ENCODE data around the gene PELI2.

The PELI2 gene

DNA sequence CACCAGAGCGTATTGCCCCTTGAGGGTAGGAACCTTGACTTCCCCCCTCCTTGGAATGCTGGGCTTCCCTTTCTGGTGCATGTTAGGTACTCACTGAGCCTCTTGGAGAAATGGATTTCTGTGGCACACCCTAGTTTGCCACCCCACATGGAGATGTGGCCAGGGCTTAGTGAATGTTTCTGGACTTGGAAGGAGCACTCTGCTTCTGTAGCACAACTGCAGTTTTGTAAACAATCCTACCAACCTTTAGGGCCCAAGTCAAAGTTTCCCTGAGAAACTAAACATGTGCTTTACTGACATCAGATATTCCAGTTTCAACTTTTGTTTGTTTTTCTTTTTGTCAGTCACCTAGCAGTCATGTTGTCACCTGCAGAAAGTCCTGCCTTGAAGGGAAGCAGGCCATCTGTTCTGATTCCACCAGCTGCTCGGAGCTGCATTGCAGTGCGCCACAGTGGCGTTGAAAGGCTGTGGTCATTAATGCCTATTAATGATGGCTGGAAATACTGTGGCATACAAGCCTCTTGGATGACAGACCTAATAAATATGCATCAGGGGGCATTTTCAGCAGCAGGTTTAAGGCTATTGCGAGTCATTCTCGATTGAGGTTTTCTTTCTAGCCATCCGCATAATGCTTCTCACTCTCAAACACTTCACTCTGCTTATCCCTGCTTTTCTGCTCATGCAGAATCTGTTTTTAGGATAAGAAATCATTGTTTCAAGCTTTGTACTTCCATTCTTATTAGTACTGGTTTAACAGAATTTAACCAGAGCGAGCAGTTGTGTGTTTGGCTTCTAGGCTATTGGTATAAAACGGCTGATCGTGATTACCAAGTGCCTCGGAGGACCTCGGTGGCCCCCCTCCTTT, 7.8 kb downstream of the PELI2 start:
- POLR2A ChIA-PET: no interaction called here
- H3K27ac ChIP-seq (ENCODE audit: extremely low read depth, low read depth, low read length): no peak overlapping the region
- H3K4me1 ChIP-seq (ENCODE audit: control insufficient read depth, insufficient read depth, low read length): peaks cover 44% of the 10 kb centered on the region
- no peaks in the 10 kb centered on the region for H3K36me3 ChIP-seq (ENCODE audit: control insufficient read depth in 2 of 2, insufficient read depth in 1 of 2, low read length in 2 of 2)
- no peaks in the 10 kb centered on the region for H3K9me3 ChIP-seq (ENCODE audit: control insufficient read depth, insufficient read depth, low read depth, low read length)
- no peak overlapping the region for H3K4me3 ChIP-seq (ENCODE audit: low read depth, low read length)
- no peak for TF ChIP-seq ZNF157 (tag by site-specific recombination; IDR thresholded peaks at IDR 0.05)
- TF ChIP-seq, protein P1, sequence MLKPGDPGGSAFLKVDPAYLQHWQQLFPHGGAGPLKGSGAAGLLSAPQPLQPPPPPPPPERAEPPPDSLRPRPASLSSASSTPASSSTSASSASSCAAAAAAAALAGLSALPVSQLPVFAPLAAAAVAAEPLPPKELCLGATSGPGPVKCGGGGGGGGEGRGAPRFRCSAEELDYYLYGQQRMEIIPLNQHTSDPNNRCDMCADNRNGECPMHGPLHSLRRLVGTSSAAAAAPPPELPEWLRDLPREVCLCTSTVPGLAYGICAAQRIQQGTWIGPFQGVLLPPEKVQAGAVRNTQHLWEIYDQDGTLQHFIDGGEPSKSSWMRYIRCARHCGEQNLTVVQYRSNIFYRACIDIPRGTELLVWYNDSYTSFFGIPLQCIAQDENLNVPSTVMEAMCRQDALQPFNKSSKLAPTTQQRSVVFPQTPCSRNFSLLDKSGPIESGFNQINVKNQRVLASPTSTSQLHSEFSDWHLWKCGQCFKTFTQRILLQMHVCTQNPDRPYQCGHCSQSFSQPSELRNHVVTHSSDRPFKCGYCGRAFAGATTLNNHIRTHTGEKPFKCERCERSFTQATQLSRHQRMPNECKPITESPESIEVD (tag by site-specific recombination; IDR thresholded peaks at IDR 0.05): peak; percentile 18; the same call in 1 of the 2 replicates
- CTCF ChIA-PET: no interaction called here

DNA sequence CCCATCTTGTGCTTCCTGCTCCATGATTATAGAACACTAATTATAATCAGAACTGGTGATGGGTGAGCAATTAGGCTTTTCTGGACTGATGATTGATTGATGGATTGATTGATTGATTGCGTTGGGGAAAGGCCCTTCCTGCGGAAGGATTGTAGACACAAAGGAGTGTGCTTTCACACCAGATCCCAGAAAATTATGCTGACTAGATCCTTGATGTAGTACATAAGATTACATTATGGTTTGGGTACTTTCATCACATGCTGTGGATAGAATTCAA, 8.4 kb downstream of the PELI2 start:
- Histone ChIP-seq H3K36me3 (ENCODE audit: control insufficient read depth in 2 of 2, insufficient read depth in 1 of 2, low read length in 2 of 2) (no peaks in the 10 kb centered on the region), H3K9me3 (ENCODE audit: control insufficient read depth, insufficient read depth, low read depth, low read length) (no peaks in the 10 kb centered on the region), H3K27ac (ENCODE audit: extremely low read depth, low read depth, low read length) (no peak overlapping the region), H3K4me3 (ENCODE audit: low read depth, low read length) (no peak overlapping the region), H3K4me1 (ENCODE audit: control insufficient read depth, insufficient read depth, low read length) (peaks cover 49% of the 10 kb centered on the region)
- ChIA-PET POLR2A (no interaction called here), CTCF (no interaction called here)
- no peak for TF ChIP-seq ZNF292 (tag by site-specific recombination; IDR thresholded peaks at IDR 0.05; ENCODE audit: borderline replicate concordance, low read depth)
- TF ChIP-seq ZNF23 (tag by site-specific recombination; IDR thresholded peaks at IDR 0.05; ENCODE audit: borderline replicate concordance): no peak
- no peak for TF ChIP-seq ZSCAN30 (tag by site-specific recombination; IDR thresholded peaks at IDR 0.05)
- no peak for TF ChIP-seq ZNF140 (tag by site-specific recombination; IDR thresholded peaks at IDR 0.05)
- no peak for TF ChIP-seq ZNF768 (tag by site-specific recombination; IDR thresholded peaks at IDR 0.05)
- no peak for TF ChIP-seq PRDM1 (tag by site-specific recombination; IDR thresholded peaks at IDR 0.05)
- no peak for TF ChIP-seq ZNF792 (tag by site-specific recombination; IDR thresholded peaks at IDR 0.05)
- TF ChIP-seq ZNF112 (tag by site-specific recombination; IDR thresholded peaks at IDR 0.05): no peak
- TF ChIP-seq ZNF561 (tag by site-specific recombination; IDR thresholded peaks at IDR 0.05; ENCODE audit: borderline replicate concordance): no peak
- no peak for TF ChIP-seq ZNF211 (tag by site-specific recombination; IDR thresholded peaks at IDR 0.05; ENCODE audit: low read depth)
- TF ChIP-seq, protein P2, sequence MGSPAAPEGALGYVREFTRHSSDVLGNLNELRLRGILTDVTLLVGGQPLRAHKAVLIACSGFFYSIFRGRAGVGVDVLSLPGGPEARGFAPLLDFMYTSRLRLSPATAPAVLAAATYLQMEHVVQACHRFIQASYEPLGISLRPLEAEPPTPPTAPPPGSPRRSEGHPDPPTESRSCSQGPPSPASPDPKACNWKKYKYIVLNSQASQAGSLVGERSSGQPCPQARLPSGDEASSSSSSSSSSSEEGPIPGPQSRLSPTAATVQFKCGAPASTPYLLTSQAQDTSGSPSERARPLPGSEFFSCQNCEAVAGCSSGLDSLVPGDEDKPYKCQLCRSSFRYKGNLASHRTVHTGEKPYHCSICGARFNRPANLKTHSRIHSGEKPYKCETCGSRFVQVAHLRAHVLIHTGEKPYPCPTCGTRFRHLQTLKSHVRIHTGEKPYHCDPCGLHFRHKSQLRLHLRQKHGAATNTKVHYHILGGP (tag by site-specific recombination; IDR thresholded peaks at IDR 0.05): no peak
- TF ChIP-seq ZNF138 (tag by site-specific recombination; IDR thresholded peaks at IDR 0.05; ENCODE audit: borderline replicate concordance): no peak
- TF ChIP-seq ZNF302 (tag by site-specific recombination; IDR thresholded peaks at IDR 0.05; ENCODE audit: low read depth): no peak
- TF ChIP-seq, protein P1 (tag by site-specific recombination; IDR thresholded peaks at IDR 0.05): no peak
- TF ChIP-seq, protein P3, sequence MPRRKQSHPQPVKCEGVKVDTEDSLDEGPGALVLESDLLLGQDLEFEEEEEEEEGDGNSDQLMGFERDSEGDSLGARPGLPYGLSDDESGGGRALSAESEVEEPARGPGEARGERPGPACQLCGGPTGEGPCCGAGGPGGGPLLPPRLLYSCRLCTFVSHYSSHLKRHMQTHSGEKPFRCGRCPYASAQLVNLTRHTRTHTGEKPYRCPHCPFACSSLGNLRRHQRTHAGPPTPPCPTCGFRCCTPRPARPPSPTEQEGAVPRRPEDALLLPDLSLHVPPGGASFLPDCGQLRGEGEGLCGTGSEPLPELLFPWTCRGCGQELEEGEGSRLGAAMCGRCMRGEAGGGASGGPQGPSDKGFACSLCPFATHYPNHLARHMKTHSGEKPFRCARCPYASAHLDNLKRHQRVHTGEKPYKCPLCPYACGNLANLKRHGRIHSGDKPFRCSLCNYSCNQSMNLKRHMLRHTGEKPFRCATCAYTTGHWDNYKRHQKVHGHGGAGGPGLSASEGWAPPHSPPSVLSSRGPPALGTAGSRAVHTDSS (tag by site-specific recombination; IDR thresholded peaks at IDR 0.05): no peak
- TF ChIP-seq, protein P4, sequence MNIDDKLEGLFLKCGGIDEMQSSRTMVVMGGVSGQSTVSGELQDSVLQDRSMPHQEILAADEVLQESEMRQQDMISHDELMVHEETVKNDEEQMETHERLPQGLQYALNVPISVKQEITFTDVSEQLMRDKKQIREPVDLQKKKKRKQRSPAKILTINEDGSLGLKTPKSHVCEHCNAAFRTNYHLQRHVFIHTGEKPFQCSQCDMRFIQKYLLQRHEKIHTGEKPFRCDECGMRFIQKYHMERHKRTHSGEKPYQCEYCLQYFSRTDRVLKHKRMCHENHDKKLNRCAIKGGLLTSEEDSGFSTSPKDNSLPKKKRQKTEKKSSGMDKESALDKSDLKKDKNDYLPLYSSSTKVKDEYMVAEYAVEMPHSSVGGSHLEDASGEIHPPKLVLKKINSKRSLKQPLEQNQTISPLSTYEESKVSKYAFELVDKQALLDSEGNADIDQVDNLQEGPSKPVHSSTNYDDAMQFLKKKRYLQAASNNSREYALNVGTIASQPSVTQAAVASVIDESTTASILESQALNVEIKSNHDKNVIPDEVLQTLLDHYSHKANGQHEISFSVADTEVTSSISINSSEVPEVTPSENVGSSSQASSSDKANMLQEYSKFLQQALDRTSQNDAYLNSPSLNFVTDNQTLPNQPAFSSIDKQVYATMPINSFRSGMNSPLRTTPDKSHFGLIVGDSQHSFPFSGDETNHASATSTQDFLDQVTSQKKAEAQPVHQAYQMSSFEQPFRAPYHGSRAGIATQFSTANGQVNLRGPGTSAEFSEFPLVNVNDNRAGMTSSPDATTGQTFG (tag by site-specific recombination; IDR thresholded peaks at IDR 0.05; ENCODE audit: borderline replicate concordance): no peak
- TF ChIP-seq ZNF501 (tag by site-specific recombination; IDR thresholded peaks at IDR 0.05): no peak
